ENCODE data around the gene NKG7.

GRCh38 chr19:51417107-51417809 is 44.8 kb upstream of the NKG7 start, which contains the start of gene SIGLEC10:
- TF ChIP-seq CTCF (IDR thresholded peaks at IDR 0.05) (no peak), POLR2A (IDR thresholded peaks at IDR 0.05) (no peak)
